ENCODE data around the gene C1orf159. TPM values are rescaled to one million over a fixed set of nuclear protein-coding genes. Genes with fewer than 3 reads are reported as not detected.

Gene C1orf159
- total and polyA plus RNA-seq, 2 donors (not counting 1 experiment from before 2014, with no cell fraction given): 23.0 to 25.6 TPM

- no peaks in the 10 kb centered on the region for H4K20me1 ChIP-seq (ENCODE audit: control insufficient read depth, insufficient read depth, low read length, poor library complexity, severe bottlenecking)
- H3K27me3 ChIP-seq (replicated peaks in 1 of 4; ENCODE audit: control extremely low read depth in 1 of 4, control insufficient read depth in 3 of 4, insufficient read depth in 4 of 4, low read length in 3 of 4): peaks cover 0 to 31% (median 3%) of the 10 kb centered on the region in 4 experiments
- H3K4me3 ChIP-seq (ENCODE audit: control extremely low read depth in 1 of 5, extremely low read depth in 1 of 5, insufficient read depth in 1 of 5, low read depth in 2 of 5, low read length in 4 of 5): no peak overlapping the region
- Mint-ChIP-seq H3K27me3 (peaks cover 9% of the 10 kb centered on the region), H3K4me1 (peaks cover 24% of the 10 kb centered on the region), H3K9me3 (ENCODE audit: insufficient read depth) (no peaks in the 10 kb centered on the region), H3K27ac (no peak overlapping the region), H3K4me3 (peak overlapping the region; percentile 32)
- H3K79me2 ChIP-seq (ENCODE audit: control insufficient read depth, insufficient read depth, low read length): peaks cover 19% of the 10 kb centered on the region
- ChIA-PET CTCF (interaction anchor here (0.7 to 4.9 kb wide), 8 partner anchors 80 to 174 kb away, joined by 3 to 151 read pairs (median 7); partner anchors contain the start of genes B3GALT6, SDF4 and UBE2J2), POLR2A (no interaction called here)
- peaks cover 0 to 18% (median 3%) of the 10 kb centered on the region in 3 donors for H3K9me3 ChIP-seq (ENCODE audit: control extremely low read depth in 1 of 3, control insufficient read depth in 2 of 3, insufficient read depth in 1 of 3, low read length in 2 of 3)
- no peak overlapping the region for H3K4me2 ChIP-seq (replicated peaks; ENCODE audit: low read depth, low read length, poor library complexity, severe bottlenecking)
- no peak overlapping the region for H3K9ac ChIP-seq (ENCODE audit: low read length)
- intact Hi-C loops (cut with micrococcal nuclease): no loop called here
- H3K4me1 ChIP-seq (ENCODE audit: control insufficient read depth in 2 of 2, insufficient read depth in 2 of 2, low read length in 2 of 2): peaks cover 24 to 34% of the 10 kb centered on the region in 2 donors
- H3K27ac ChIP-seq (ENCODE audit: low read length in 2 of 2): no peak overlapping the region
- DNase-seq (peak; percentile 38), ATAC-seq (ENCODE audit: low read depth) (no peak)
- TF ChIP-seq EZH2 (IDR thresholded peaks at IDR 0.05; ENCODE audit: borderline replicate concordance, insufficient read depth, low read depth, low read length, poor library complexity, severe bottlenecking) (no peak), CTCF (IDR thresholded peaks at IDR 0.05) (no peak)
- WGBS (ENCODE audit: insufficient coverage): 89% methylated on average over 30 of the region's 33 CpGs
- H3K36me3 ChIP-seq (replicated peaks in 1 of 2; ENCODE audit: control extremely low read depth in 1 of 2, control insufficient read depth in 1 of 2, extremely low read depth in 1 of 2, insufficient read depth in 2 of 2, low read length in 1 of 2): no peaks in the 10 kb centered on the region
- H2AFZ ChIP-seq (ENCODE audit: insufficient read depth, low read depth, low read length, poor library complexity, severe bottlenecking): no peak overlapping the region
These were observed 2.4 kb upstream of the C1orf159 start for GRCh38 chr1:1118011-1118875.

GRCh38 chr1:1117469-1117831 lies 1.6 kb upstream of the C1orf159 start:
- Mint-ChIP-seq H3K9me3 (ENCODE audit: insufficient read depth) (no peaks in the 10 kb centered on the region), H3K4me3 (peak overlapping the region; percentile 79), H3K4me1 (peaks cover 16% of the 10 kb centered on the region), H3K27ac (no peak overlapping the region), H3K27me3 (peaks cover 9% of the 10 kb centered on the region)
- CTCF ChIA-PET: interaction anchor here (0.9 to 2.3 kb wide), 5 partner anchors 31 to 174 kb away, joined by 3 to 9 read pairs (median 6); partner anchors contain the start of gene UBE2J2
- Histone ChIP-seq H3K9ac (ENCODE audit: low read length) (no peak overlapping the region), H4K20me1 (ENCODE audit: control insufficient read depth, insufficient read depth, low read length, poor library complexity, severe bottlenecking) (no peaks in the 10 kb centered on the region), H3K4me3 (ENCODE audit: control extremely low read depth in 1 of 5, extremely low read depth in 1 of 5, insufficient read depth in 1 of 5, low read depth in 2 of 5, low read length in 4 of 5) (no peak overlapping the region), H3K4me1 (ENCODE audit: control insufficient read depth in 2 of 2, insufficient read depth in 2 of 2, low read length in 2 of 2) (peaks cover 16 to 26% of the 10 kb centered on the region in 2 donors), H3K27ac (ENCODE audit: low read length in 2 of 2) (no peak overlapping the region), H2AFZ (ENCODE audit: insufficient read depth, low read depth, low read length, poor library complexity, severe bottlenecking) (no peak overlapping the region), H3K9me3 (ENCODE audit: control extremely low read depth in 1 of 3, control insufficient read depth in 2 of 3, insufficient read depth in 1 of 3, low read length in 2 of 3) (peaks cover 0 to 24% (median 3%) of the 10 kb centered on the region in 3 donors), H3K36me3 (replicated peaks in 1 of 2; ENCODE audit: control extremely low read depth in 1 of 2, control insufficient read depth in 1 of 2, extremely low read depth in 1 of 2, insufficient read depth in 2 of 2, low read length in 1 of 2) (no peaks in the 10 kb centered on the region), H3K79me2 (ENCODE audit: control insufficient read depth, insufficient read depth, low read length) (peaks cover 26% of the 10 kb centered on the region), H3K27me3 (replicated peaks in 1 of 4; ENCODE audit: control extremely low read depth in 1 of 4, control insufficient read depth in 3 of 4, insufficient read depth in 4 of 4, low read length in 3 of 4) (peaks cover 0 to 31% (median 3%) of the 10 kb centered on the region in 4 experiments), H3K4me2 (replicated peaks; ENCODE audit: low read depth, low read length, poor library complexity, severe bottlenecking) (no peak overlapping the region)
- intact Hi-C loops (cut with micrococcal nuclease): loop anchor here (2.0 kb wide), 3 partner anchors 77 to 105 kb away; partner anchors contain the start of gene ISG15
- peak; percentile 40 for DNase-seq
- ATAC-seq (ENCODE audit: low read depth): no peak
- POLR2A ChIA-PET: interaction anchor here (1.1 kb wide), 2 partner anchors 38 to 91 kb away, joined by 3 to 4 read pairs; no protein-coding TSS in a partner anchor
- 61% methylated on average over 18 of the region's 20 CpGs for WGBS (ENCODE audit: insufficient coverage)
- TF ChIP-seq CTCF (IDR thresholded peaks at IDR 0.05) (no peak), EZH2 (IDR thresholded peaks at IDR 0.05; ENCODE audit: borderline replicate concordance, insufficient read depth, low read depth, low read length, poor library complexity, severe bottlenecking) (no peak)
